Activated CD4-positive, alpha-beta T cell treated with anti-CD3 and anti-CD28 coated beads, Interleukin-2, amount 50 U/mL, for 48 hours (primary cell): ENCODE results near the gene ZMIZ1.

Experiments used
- DNase-seq, 2 experiments: peaks; one replicate each; pipeline ENCODE4 v3.0.0-alpha.2; 2020

Gene ZMIZ1

GRCh38 chr10:79298403-79299244 lies 229.9 kb downstream of the ZMIZ1 start:
- DNase-seq: peak; percentile 70 to 76

GRCh38 chr10:79299397-79300241 lies 230.9 kb downstream of the ZMIZ1 start:
- no peak for DNase-seq

- DNase-seq: no peak
Measured at GRCh38 chr10:79300711-79301110, 231.9 kb downstream of the ZMIZ1 start.

GRCh38 chr10:79301754-79302530 lies 233.2 kb downstream of the ZMIZ1 start:
- DNase-seq: no peak

- no peak for DNase-seq
Measured at GRCh38 chr10:79303631-79304478, 235.1 kb downstream of the ZMIZ1 start.

- no peak for DNase-seq
Measured at GRCh38 chr10:79304479-79305087, 235.8 kb downstream of the ZMIZ1 start.

- no peak for DNase-seq
Measured at GRCh38 chr10:79305515-79305914, 236.7 kb downstream of the ZMIZ1 start.

- DNase-seq: no peak
Measured at GRCh38 chr10:79305988-79306387, 237.2 kb downstream of the ZMIZ1 start.

GRCh38 chr10:79306644-79307220 lies 238.0 kb downstream of the ZMIZ1 start:
- no peak for DNase-seq

- no peak for DNase-seq
Measured at GRCh38 chr10:79308016-79308415, 239.2 kb downstream of the ZMIZ1 start.

- DNase-seq: no peak
Measured at GRCh38 chr10:79308969-79309665, 240.4 kb downstream of the ZMIZ1 start.

- DNase-seq: no peak
Measured at GRCh38 chr10:79310200-79310865, 241.6 kb downstream of the ZMIZ1 start.

GRCh38 chr10:79310911-79311573 lies 242.3 kb downstream of the ZMIZ1 start:
- no peak for DNase-seq

- no peak for DNase-seq
Measured at GRCh38 chr10:79311581-79312407, 243.0 kb downstream of the ZMIZ1 start.

- DNase-seq: no peak
Measured at GRCh38 chr10:79312601-79313187, 243.9 kb downstream of the ZMIZ1 start.

- DNase-seq: no peak
Measured at GRCh38 chr10:79313320-79313719, 244.6 kb downstream of the ZMIZ1 start.

GRCh38 chr10:79313911-79314439 lies 245.2 kb downstream of the ZMIZ1 start:
- DNase-seq: no peak
